Right cardiac atrium (tissue), 5 donors: ENCODE measurements around the gene PIK3R2. TPM values are rescaled to one million over a fixed set of nuclear protein-coding genes. Genes with fewer than 3 reads are reported as not detected.

Experiments
- ATAC-seq, 2 donors: fragments of 200-7000 bp; cut with Tn5 transposase; one replicate each; pipeline versions ENCODE4 v1.8.0 to v1.9.1; 2020; ENCODE audit warnings: moderate library complexity in 2 of 2, mild to moderate bottlenecking in 1 of 2
- DNase-seq, 3 donors: peaks; one replicate each; pipeline ENCODE4 v3.0.0-alpha.2; 2020
- H3K27ac ChIP-seq: one replicate; pipeline ENCODE4 v1.5.1; 2013; ENCODE audit warnings: mild to moderate bottlenecking, low read length, control low read depth, moderate library complexity
- H3K27me3 ChIP-seq: one replicate; pipeline ENCODE4 v1.6.1; 2013; ENCODE audit not compliant: control insufficient read depth, insufficient read depth
- H3K4me1 ChIP-seq: one replicate; pipeline ENCODE4 v1.6.1; 2013; ENCODE audit warnings: low read length; ENCODE audit not compliant: control insufficient read depth, insufficient read depth
- H3K4me3 ChIP-seq: one replicate; pipeline ENCODE4 v1.5.1; 2013; ENCODE audit warnings: low read length, control low read depth
- H3K9me3 ChIP-seq: one replicate; pipeline ENCODE4 v1.6.1; 2013; ENCODE audit warnings: low read length; ENCODE audit not compliant: control insufficient read depth
- WGBS: extraction: QIAGEN DNeasy Blood & Tissue Kit; methylation state at CpG from one replicate; pipeline ENCODE4 v1.1.7; 2013; 5-methylcytosine and 5-hydroxymethylcytosine counted together
- intact Hi-C, 4 donors: fragments of 100-400 bp; cut with DNase I; formaldehyde crosslinking; loops; one replicate each; pipeline versions ENCODE4 v1.11.0 to v1.14.0; 2022 to 2023
- polyA plus RNA-seq: library from polyadenylated mRNA; stranded (reverse); fragments of 200-250 nt; gene quantifications from one replicate; pipeline ENCODE4 v1.2.3, GENCODE V29; 2013
- total RNA-seq, 4 donors: library from RNA; stranded (reverse); fragmentation: NEBNext Ultra II Directional; extraction: Animal tissue kit (Norgen Biotek cat#: 25700); gene quantifications; one replicate each; pipeline ENCODE4 v1.2.1, GENCODE V29; 2021
- donor health status: healthy with polysubstance abuse.
- donor health status: DM: no; HTN: yes; CAD: no.
- donor health status: DM: no; HTN: no; CAD: no.
- donor health status: DM: no; HTN: yes; CAD: no; lungs with severe emphysema.
- donor health status: DM: yes; HTN: yes; CAD: no.

Gene PIK3R2
- total and polyA plus RNA-seq, 5 donors: 7.1 to 30.1 (median 24.9) TPM

DNA sequence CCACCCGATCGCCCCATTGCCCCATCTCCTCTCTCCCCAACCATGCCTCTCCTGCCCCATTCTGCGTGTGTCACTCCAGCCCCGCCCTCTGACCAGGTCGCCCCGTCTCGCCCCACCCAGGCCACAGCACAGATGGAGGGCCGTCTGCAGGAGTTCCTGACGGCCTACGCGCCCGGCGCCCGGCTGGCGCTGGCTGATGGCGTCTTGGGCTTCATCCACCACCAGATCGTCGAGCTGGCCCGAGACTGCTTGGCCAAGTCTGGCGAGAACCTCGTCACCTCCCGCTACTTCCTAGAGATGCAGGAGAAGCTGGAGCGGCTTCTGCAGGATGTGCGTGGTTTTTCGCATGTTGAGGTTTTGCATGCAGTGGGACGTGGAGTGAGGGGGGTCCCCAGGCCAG lies 29.1 kb upstream of the PIK3R2 start:
- Histone ChIP-seq H3K9me3 (no peaks in the 10 kb centered on the region), H3K27ac (peak overlapping the region; percentile 9), H3K4me3 (no peak overlapping the region), H3K4me1 (no peaks in the 10 kb centered on the region), H3K27me3 (no peaks in the 10 kb centered on the region)
- WGBS: 69% methylated on average over 26 of the region's 26 CpGs
- DNase-seq (no peak), ATAC-seq (peak in 1 of 2 donors; percentile 52)
- intact Hi-C loops: no loop called here

DNA sequence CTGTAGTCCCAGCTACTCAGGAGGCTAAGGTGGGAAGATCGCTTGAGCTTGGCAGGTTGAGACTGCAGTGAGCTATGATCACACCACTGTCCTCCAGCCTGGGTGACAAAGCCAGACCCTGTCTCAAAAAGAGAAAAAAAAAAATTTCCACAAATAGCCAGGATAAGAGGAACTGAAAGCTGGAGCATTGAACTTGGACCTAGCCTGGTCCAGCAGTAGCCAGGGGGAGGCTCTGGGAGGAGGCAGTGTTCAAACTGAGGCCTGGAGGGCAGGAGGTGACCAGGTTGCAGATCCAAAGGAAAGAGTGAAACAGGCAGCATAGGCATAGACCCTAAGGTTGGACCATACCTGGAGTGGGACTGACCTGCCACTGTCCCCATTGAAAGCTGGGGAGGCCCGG lies 26.9 kb upstream of the PIK3R2 start:
- no peak for DNase-seq
- H3K4me3 ChIP-seq: no peak overlapping the region
- H3K9me3 ChIP-seq: no peaks in the 10 kb centered on the region
- no peaks in the 10 kb centered on the region for H3K27me3 ChIP-seq
- ATAC-seq: no peak
- intact Hi-C loops: no loop called here
- no peak overlapping the region for H3K27ac ChIP-seq
- no peaks in the 10 kb centered on the region for H3K4me1 ChIP-seq
- WGBS: 69% methylated on average over 2 of the region's 2 CpGs

DNA sequence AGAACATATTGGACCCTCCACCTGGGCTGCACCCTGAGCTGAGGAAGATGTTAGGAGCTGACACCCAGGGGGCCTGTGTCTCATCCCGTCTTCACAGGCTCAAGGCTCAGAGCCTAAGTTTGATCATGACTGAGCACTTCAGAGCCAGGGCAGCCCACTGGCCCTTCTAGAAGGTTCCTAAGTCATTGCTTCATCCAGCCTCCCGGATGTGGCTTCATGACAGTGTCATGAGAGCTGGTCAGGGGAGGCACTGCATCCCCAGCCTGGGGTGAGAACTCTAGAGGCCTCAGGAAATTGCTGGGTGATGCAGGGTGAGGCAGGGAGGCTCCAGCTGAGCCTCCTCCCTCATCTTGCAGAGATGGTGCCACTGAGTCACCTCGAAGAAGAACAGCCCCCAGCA lies 24.9 kb upstream of the PIK3R2 start:
- no peak for ATAC-seq
- 81% methylated on average over 3 of the region's 3 CpGs for WGBS

DNA sequence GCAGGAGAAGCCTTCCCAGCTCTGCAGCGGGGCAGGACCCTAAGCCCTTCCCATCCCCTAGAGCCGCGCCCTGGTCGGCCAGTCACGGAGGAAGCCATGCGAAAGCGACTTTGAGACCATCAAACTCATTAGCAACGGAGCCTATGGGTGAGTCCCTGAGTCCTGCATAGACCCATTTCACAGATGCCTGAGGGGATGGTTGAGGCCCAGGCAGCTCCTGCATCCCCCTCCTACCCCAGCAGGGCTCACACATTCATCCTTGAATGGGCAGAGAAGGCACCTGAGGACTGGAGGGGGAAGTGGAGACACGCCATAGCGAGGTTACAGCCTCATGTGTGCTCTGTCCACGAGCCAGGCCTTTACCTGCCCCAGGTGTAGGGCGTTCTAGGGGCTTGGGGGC lies 24.2 kb upstream of the PIK3R2 start:
- WGBS: 96% methylated on average over 12 of the region's 12 CpGs
- intact Hi-C loops: no loop called here
- Histone ChIP-seq H3K9me3 (no peaks in the 10 kb centered on the region), H3K4me1 (no peaks in the 10 kb centered on the region), H3K4me3 (no peak overlapping the region), H3K27me3 (no peaks in the 10 kb centered on the region), H3K27ac (no peak overlapping the region)
- DNase-seq (no peak), ATAC-seq (no peak)

More for the DNA sequence above, 24.9 kb upstream of the PIK3R2 start:
- no peaks in the 10 kb centered on the region for H3K27me3 ChIP-seq
- intact Hi-C loops: no loop called here
- no peak for DNase-seq
- H3K4me3 ChIP-seq: no peak overlapping the region
- H3K27ac ChIP-seq: no peak overlapping the region
- no peaks in the 10 kb centered on the region for H3K4me1 ChIP-seq
- H3K9me3 ChIP-seq: no peaks in the 10 kb centered on the region

- WGBS: 94% methylated on average over 21 of the region's 21 CpGs
- H3K4me1 ChIP-seq: no peaks in the 10 kb centered on the region
These were observed 22.3 kb upstream of the PIK3R2 start for GRCh38 chr19:18130523-18131242.

GRCh38 chr19:18131841-18132596 lies 20.9 kb upstream of the PIK3R2 start:
- H3K9me3 ChIP-seq: no peaks in the 10 kb centered on the region
- no peak overlapping the region for H3K4me3 ChIP-seq
- H3K27me3 ChIP-seq: no peaks in the 10 kb centered on the region
- DNase-seq: no peak
- H3K4me1 ChIP-seq: no peaks in the 10 kb centered on the region
- intact Hi-C loops: no loop called here
- 82% methylated on average over 31 of the region's 31 CpGs for WGBS
- ATAC-seq: no peak
- no peak overlapping the region for H3K27ac ChIP-seq

More at GRCh38 chr19:18130523-18131242, 22.3 kb upstream of the PIK3R2 start:
- no peak overlapping the region for H3K4me3 ChIP-seq
- intact Hi-C loops: no loop called here
- H3K9me3 ChIP-seq: no peaks in the 10 kb centered on the region
- H3K27me3 ChIP-seq: no peaks in the 10 kb centered on the region
- DNase-seq: no peak
- ATAC-seq: no peak
- H3K27ac ChIP-seq: no peak overlapping the region

DNA sequence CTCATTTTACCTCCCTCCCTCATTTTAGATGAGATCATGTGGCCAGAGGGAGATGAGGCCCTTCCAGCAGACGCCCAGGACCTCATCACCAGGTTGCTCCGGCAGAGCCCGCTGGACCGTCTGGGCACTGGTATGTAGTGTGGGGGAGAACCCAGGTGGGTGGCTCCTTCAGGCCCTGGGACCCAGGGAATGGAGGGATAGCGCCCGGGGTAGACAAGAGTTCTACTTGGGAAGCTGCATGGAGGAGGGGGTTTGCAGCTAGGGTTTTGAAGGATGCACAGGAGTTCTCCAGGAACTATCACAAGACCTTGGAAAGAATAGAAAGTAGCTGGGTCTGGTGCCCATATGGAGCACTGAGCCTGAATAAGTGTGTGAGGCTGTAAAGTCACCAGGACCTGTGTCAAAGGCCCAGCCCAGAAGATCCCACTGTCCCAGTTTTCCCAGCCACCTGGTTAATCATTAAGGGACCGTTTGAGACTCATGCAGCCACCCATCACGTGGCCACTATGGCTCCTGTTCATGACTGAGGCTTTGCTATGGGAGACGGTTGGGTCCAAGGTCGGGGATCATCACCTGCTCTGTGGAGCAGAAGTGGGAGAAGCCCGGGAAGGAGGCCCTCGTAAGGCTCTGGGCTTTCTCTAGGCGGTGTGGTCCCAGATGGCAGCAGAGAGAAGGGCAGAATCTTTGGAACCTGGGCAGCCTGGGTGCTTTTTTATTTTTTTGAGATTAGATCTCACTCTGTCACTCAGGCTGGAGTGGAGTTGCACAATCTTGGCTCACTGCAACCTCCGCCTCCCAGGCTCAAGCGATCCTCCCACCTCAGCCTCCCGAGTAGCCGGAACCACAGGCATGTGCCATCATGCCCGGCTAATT lies 17.0 kb upstream of the PIK3R2 start:
- intact Hi-C loops: no loop called here
- 95% methylated on average over 18 of the region's 18 CpGs for WGBS
- Histone ChIP-seq H3K9me3 (no peaks in the 10 kb centered on the region), H3K4me1 (no peaks in the 10 kb centered on the region), H3K27me3 (no peaks in the 10 kb centered on the region), H3K4me3 (no peak overlapping the region), H3K27ac (no peak overlapping the region)
- no peak for ATAC-seq
- no peak for DNase-seq

GRCh38 chr19:18137242-18137641 lies 15.7 kb upstream of the PIK3R2 start:
- Histone ChIP-seq H3K27me3 (no peaks in the 10 kb centered on the region), H3K4me3 (no peak overlapping the region), H3K4me1 (no peaks in the 10 kb centered on the region), H3K9me3 (no peaks in the 10 kb centered on the region), H3K27ac (no peak overlapping the region)
- 86% methylated on average over 11 of the region's 11 CpGs for WGBS
- intact Hi-C loops: no loop called here
- peak in 1 of 3 donors; percentile 53 for DNase-seq
- peak in 1 of 2 donors; percentile 14 for ATAC-seq

DNA sequence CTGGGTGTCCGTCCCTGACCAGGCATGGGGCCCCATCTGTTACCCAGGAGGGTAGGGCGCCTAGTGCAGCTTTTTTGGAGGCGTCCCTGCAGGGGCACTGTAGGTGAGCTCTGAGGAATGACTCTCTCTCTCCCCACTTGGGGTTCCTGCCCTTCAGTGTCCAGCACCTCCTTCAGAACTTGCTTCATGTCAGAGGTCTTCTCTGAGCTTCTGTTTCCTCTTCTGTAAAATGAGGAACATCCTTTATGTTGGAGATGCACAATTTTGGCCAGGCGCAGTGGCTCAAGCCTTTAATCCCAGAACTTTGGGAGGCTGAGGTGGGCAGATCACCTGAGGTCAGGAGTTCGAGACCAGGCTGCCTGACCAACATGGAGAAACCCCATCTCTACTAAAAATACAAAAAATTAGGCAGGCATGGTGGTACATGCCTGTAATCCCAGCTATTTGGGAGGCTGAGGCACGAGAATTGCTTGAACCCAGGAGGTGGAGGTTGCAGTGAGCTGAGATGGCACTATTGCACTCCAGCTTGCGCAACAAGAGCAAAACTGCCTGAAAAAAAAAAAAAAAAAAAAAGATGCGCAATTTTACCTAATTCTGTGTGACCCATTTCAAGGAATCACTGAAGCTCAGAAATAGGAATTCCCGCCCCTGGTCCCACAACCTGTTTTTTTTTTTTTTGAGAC lies 15.2 kb upstream of the PIK3R2 start:
- H3K4me3 ChIP-seq: no peak overlapping the region
- no peaks in the 10 kb centered on the region for H3K4me1 ChIP-seq

GRCh38 chr19:18140473-18140872 lies 12.5 kb upstream of the PIK3R2 start:
- no peak for ATAC-seq

More for the DNA sequence above, 15.2 kb upstream of the PIK3R2 start:
- peak in 1 of 2 donors; percentile 22 for ATAC-seq
- Histone ChIP-seq H3K9me3 (no peaks in the 10 kb centered on the region), H3K27me3 (no peaks in the 10 kb centered on the region), H3K27ac (no peak overlapping the region)
- WGBS: 95% methylated on average over 9 of the region's 9 CpGs
- intact Hi-C loops: no loop called here
- DNase-seq: no peak

More at GRCh38 chr19:18140473-18140872, 12.5 kb upstream of the PIK3R2 start:
- Histone ChIP-seq H3K27ac (no peak overlapping the region), H3K27me3 (no peaks in the 10 kb centered on the region), H3K9me3 (no peaks in the 10 kb centered on the region), H3K4me3 (no peak overlapping the region), H3K4me1 (no peaks in the 10 kb centered on the region)
- no peak for DNase-seq
- intact Hi-C loops: no loop called here
- 100% methylated on average over 1 of the region's 1 CpG for WGBS
